Fibroblast of pulmonary artery (primary cell): ENCODE results near the gene CPEB2.

Source experiments
- DNase-seq: peaks from one replicate; pipeline ENCODE4 v3.0.0-alpha.2; 2010; ENCODE audit warnings: low read depth
- H3K4me3 ChIP-seq: replicated peaks from 2 replicates; pipeline ENCODE4 v1.5.1; 2011; ENCODE audit warnings: low read depth, mild to moderate bottlenecking, control low read depth, low read length, moderate library complexity
- TF ChIP-seq, protein P1 (sequence below): IDR thresholded peaks from 2 replicates; pipeline ENCODE4 v1.5.1; 2011; ENCODE audit warnings: mild to moderate bottlenecking, control low read depth, low read length, inconsistent platforms; ENCODE audit errors: missing control alignments

CPEB2 gene

GRCh38 chr4:15001869-15002658, at the start of gene CPEB2:
CPEB2 (plus strand) TSS chr4:15002481; CDS start chr4:15002674, 193 bp downstream.
- TF ChIP-seq, protein P1, sequence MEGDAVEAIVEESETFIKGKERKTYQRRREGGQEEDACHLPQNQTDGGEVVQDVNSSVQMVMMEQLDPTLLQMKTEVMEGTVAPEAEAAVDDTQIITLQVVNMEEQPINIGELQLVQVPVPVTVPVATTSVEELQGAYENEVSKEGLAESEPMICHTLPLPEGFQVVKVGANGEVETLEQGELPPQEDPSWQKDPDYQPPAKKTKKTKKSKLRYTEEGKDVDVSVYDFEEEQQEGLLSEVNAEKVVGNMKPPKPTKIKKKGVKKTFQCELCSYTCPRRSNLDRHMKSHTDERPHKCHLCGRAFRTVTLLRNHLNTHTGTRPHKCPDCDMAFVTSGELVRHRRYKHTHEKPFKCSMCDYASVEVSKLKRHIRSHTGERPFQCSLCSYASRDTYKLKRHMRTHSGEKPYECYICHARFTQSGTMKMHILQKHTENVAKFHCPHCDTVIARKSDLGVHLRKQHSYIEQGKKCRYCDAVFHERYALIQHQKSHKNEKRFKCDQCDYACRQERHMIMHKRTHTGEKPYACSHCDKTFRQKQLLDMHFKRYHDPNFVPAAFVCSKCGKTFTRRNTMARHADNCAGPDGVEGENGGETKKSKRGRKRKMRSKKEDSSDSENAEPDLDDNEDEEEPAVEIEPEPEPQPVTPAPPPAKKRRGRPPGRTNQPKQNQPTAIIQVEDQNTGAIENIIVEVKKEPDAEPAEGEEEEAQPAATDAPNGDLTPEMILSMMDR, result no peak
- peak within 1 kb of the TSS; percentile 75 for H3K4me3 ChIP-seq
- DNase-seq, result peak; percentile 97

DNA sequence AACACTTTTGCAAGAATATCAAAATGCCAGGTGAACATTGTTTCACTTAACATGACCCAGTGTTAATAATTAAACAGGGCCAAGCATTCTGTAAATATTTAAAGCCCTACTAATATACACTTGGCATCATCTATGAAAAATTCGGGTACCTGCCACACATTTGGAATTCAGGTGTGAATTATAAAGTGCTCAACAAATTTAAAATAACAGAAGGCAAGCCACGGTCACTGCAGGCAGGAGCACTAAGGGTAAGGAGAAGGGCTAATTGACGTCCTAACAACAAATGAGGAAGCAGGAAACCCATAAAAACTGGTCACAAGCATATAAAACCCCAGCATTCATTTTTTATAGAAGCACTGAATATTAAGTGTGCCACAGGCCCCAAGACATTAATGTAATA, 43.8 kb upstream of the CPEB2 start:
- DNase-seq, result no peak
- H3K4me3 ChIP-seq, result no peak overlapping the region
- TF ChIP-seq, protein P1, result no peak

DNA sequence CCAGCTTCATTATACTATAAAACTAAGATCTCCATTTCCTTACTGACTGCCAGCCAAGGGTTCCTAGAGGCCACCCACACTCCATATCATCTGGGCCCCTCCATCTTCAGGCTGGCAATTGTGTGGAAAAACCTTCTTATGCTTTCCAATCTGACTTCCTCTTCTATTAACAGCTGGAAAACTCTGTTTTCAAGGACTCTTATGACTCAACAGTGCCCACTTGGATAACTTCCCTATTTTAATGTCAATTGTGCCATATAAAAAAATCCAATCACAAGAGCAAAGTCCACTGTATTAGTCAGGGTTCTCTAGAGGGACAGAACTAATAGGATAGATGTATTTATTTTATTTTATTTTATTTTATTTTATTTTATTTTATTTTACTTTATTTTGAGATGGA, 41.0 kb upstream of the CPEB2 start:
- DNase-seq, result no peak
- TF ChIP-seq, protein P1, result no peak
- no peak overlapping the region for H3K4me3 ChIP-seq

DNA sequence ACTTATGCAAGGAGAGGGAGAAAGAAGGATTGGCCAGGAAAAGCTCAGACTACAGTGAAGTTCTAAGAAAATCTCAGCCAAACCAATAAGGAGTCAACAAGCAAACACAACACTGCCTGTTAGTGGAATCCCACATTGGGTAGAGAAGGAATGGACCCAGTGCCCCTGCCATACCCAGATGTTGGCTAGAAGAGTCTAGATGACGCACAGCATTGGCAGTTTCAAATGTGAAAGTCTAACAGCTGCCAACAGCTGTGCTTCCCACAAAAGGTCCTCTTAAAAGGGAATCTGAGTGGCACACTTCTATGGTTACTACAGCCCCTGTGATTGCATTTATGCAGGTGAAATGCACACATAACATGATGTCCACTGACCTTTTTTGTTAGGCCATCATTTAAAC, 37.2 kb upstream of the CPEB2 start:
- no peak for DNase-seq
- TF ChIP-seq, protein P1, result no peak
- no peak overlapping the region for H3K4me3 ChIP-seq

- TF ChIP-seq, protein P1, result no peak
- no peak overlapping the region for H3K4me3 ChIP-seq
- peak; percentile 4 for DNase-seq
Measured at GRCh38 chr4:14967982-14968381, 34.3 kb upstream of the CPEB2 start.

GRCh38 chr4:14977830-14978229, 24.5 kb upstream of the CPEB2 start:
- TF ChIP-seq, protein P1, result no peak
- DNase-seq, result no peak
- H3K4me3 ChIP-seq, result no peak overlapping the region

GRCh38 chr4:14984448-14984847, 17.8 kb upstream of the CPEB2 start:
- TF ChIP-seq, protein P1, result no peak
- H3K4me3 ChIP-seq, result no peak overlapping the region
- DNase-seq, result no peak
